Esophagus muscularis mucosa (tissue), 2 donors: ENCODE measurements around the gene ASTN2.

Experiments
- POLR2A ChIP-seq: fragments of 450-650 bp; IDR thresholded peaks from one replicate; pipeline ENCODE4 v1.6.1; 2017; ENCODE audit warnings: antibody characterized with exemption, moderate library complexity, mild to moderate bottlenecking, low read depth
- POLR2AphosphoS5 ChIP-seq, 2 donors: sonication (generic); formaldehyde crosslinking; IDR thresholded peaks; one replicate each; pipeline ENCODE4 v1.6.1; 2017; ENCODE audit warnings: antibody characterized with exemption in 2 of 2

DNA sequence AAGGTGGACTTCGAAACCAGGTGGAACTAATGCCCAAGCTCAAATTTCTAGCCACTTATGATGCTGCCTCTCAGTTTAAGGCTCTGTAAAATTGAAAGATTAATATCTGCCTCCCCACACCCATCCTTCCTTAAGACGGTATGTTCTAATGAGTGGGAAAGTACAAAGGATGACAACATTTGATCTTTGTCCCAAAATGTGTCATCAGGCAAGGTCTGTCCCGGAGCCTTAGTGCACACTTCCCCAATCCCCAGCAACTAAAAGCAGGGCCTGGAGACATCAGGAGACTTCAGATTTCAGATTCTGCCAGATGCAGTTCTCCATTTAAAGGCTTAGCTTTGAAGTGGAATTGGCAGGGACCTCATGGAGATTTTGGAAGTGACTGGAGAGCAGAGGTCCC is 316.5 kb downstream of the ASTN2 start:
- TF ChIP-seq POLR2A, result no peak
- no peak for TF ChIP-seq POLR2AphosphoS5 (IDR thresholded peaks at IDR 0.05)
